Pancreas (tissue), 10 donors: ENCODE results near the gene CCDC71. TPM values are rescaled to one million over a fixed set of nuclear protein-coding genes. Genes with fewer than 3 reads are reported as not detected.

Source experiments
- ATAC-seq, 4 donors: fragments of 200-7000 bp; cut with Tn5 transposase; one replicate each; pipeline versions ENCODE4 v1.8.0 to v1.9.1; 2020; ENCODE audit warnings: mild to moderate bottlenecking in 4 of 4, moderate library complexity in 4 of 4
- DNase-seq, 6 donors: peaks; one replicate each; pipeline ENCODE4 v3.0.0-alpha.2; 2020
- FAIRE-seq: peaks from 2 replicates; lab custom pipeline; 2012; peaks lifted over from hg19 to GRCh38; lab: Jason Lieb, UNC
- H3K27ac ChIP-seq, 4 donors: fragments of 200-600 bp; sonication (generic); 1 replicate in 3 of 4; 2 replicates in 1 of 4; pipeline versions ENCODE4 v1.5.0 to v1.8.0; 2020
- H3K27me3 ChIP-seq, 4 donors: fragments of 200-600 bp; one replicate each; pipeline ENCODE4 v1.8.0; 2021
- H3K36me3 ChIP-seq, 3 donors: fragments of 200-600 bp; sonication (generic) in 1 of 3; one replicate each; pipeline versions ENCODE4 v1.5.0 to v1.8.0; 2020 to 2021
- H3K4me1 ChIP-seq, 3 donors: fragments of 200-600 bp; one replicate each; pipeline ENCODE4 v1.8.0; 2021
- H3K4me3 ChIP-seq, 4 donors: fragments of 200-600 bp; sonication (generic) in 2 of 4; one replicate each; pipeline versions ENCODE4 v1.5.0 to v1.8.0; 2020 to 2021
- H3K9me3 ChIP-seq, 4 donors: fragments of 200-600 bp; one replicate each; pipeline ENCODE4 v1.8.0; 2021
- WGBS, 2 donors: extraction: QIAGEN DNeasy Blood & Tissue Kit; methylation state at CpG; one replicate each; pipeline ENCODE4 v1.1.7; 2013; 5-methylcytosine and 5-hydroxymethylcytosine counted together
- intact Hi-C, 3 donors: fragments of 100-400 bp; cut with DNase I; formaldehyde crosslinking; loops; one replicate each; pipeline versions ENCODE4 v1.11.1 to v1.14.2; 2022
- polyA plus RNA-seq, 2 donors: library from polyadenylated mRNA; stranded (reverse); fragments of 200-250 nt; gene quantifications; one replicate each; pipeline ENCODE4 v1.2.3, GENCODE V29; 2013
- total RNA-seq, 6 donors: library from RNA; stranded (reverse); fragmentation: NEBNext Ultra II Directional in 4 of 6; extraction: Animal tissue kit (Norgen Biotek cat#: 25700) in 4 of 6; gene quantifications; one replicate each; pipeline versions ENCODE4 v1.2.1 to v1.2.4, GENCODE V29; 2021 to 2023
- TF ChIP-seq, protein P1 (sequence below), 4 donors: fragments of 200-600 bp; sonication (generic) in 3 of 4; IDR thresholded peaks; one replicate each; pipeline versions ENCODE4 v1.5.0 to v1.8.0; 2021; ENCODE audit warnings: antibody characterized with exemption in 4 of 4
- donor health status: healthy with polysubstance abuse.
- donor health status: DM: no; HTN: no; CAD: no; lungs with moderate emphysema.
- donor health status: DM: no; HTN: no; CAD: no.
- donor health status: control.
- donor health status: control.
- donor health status: Bipolar disorder and iron deficiency.
- donor health status: DM: yes; HTN: yes; CAD: no.
- donor health status: DM: no; HTN: no; CAD: no.
- donor health status: DM: no; HTN: no; CAD: no.
- donor health status: DM: yes; HTN: yes; CAD: no.

The CCDC71 gene
- total and polyA plus RNA-seq, 8 donors: 5.9 to 11.0 (median 8.3) TPM

DNA sequence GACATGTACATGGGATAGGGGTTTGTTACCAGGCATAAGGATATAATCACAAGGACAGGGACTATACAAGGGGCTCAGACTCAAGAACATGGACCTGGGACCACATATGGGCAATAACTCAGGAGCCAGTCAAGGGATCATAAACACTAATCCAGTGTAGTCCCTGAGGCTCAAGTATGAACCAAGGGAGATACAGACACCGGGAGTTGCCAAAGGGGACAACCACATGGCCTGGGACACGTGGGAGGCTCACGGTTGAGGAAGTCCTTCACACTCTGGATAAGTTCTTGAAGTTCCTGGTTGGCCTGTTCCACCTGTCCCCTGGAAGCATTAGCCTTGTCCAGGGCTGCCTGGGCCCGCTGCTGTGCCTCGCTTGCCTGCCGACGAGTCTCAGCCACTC, 43.7 kb downstream of the CCDC71 start:
- Histone ChIP-seq H3K9me3 (no peaks in the 10 kb centered on the region), H3K27me3 (no peaks in the 10 kb centered on the region), H3K4me3 (no peak overlapping the region), H3K4me1 (peaks cover 6 to 8% (median 8%) of the 10 kb centered on the region in 3 donors), H3K27ac (no peak overlapping the region), H3K36me3 (peaks cover 3 to 44% (median 10%) of the 10 kb centered on the region in 3 donors)
- DNase-seq (no peak), ATAC-seq (no peak), FAIRE-seq (no peak)
- 91 to 95% methylated on average over 7 of the region's 7 CpGs for WGBS, 2 donors
- intact Hi-C loops: no loop called here
- TF ChIP-seq, protein P1, sequence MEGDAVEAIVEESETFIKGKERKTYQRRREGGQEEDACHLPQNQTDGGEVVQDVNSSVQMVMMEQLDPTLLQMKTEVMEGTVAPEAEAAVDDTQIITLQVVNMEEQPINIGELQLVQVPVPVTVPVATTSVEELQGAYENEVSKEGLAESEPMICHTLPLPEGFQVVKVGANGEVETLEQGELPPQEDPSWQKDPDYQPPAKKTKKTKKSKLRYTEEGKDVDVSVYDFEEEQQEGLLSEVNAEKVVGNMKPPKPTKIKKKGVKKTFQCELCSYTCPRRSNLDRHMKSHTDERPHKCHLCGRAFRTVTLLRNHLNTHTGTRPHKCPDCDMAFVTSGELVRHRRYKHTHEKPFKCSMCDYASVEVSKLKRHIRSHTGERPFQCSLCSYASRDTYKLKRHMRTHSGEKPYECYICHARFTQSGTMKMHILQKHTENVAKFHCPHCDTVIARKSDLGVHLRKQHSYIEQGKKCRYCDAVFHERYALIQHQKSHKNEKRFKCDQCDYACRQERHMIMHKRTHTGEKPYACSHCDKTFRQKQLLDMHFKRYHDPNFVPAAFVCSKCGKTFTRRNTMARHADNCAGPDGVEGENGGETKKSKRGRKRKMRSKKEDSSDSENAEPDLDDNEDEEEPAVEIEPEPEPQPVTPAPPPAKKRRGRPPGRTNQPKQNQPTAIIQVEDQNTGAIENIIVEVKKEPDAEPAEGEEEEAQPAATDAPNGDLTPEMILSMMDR (IDR thresholded peaks at IDR 0.05): no peak

DNA sequence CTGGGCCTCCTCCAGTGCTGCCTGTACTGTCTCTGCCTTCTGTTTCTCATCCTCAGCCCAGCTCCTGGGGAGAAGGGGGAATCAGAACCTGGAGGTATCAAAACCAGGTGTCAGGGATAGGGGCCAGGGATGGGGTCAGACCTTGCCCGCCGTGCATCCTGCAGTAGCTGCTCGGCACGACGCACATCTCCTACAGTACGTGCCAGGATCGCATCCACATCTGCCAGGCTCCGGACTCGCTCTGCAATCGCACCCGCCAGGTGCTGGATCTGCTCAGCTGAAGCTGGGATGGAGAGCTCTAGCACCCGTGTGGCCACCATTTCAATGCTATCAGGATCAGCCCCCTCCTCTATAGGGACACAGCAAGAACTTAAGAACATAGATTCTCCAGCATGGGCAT, 44.1 kb downstream of the CCDC71 start:
- WGBS, 2 donors: 93 to 96% methylated on average over 12 of the region's 12 CpGs
- H3K36me3 ChIP-seq: peaks cover 5 to 48% (median 14%) of the 10 kb centered on the region in 3 donors
- H3K9me3 ChIP-seq: no peaks in the 10 kb centered on the region
- H3K4me1 ChIP-seq: peaks cover 6 to 8% (median 8%) of the 10 kb centered on the region in 3 donors
- DNase-seq (no peak), FAIRE-seq (no peak), ATAC-seq (no peak)
- TF ChIP-seq, protein P1 (IDR thresholded peaks at IDR 0.05): no peak
- no peak overlapping the region for H3K4me3 ChIP-seq
- intact Hi-C loops: no loop called here
- H3K27ac ChIP-seq: no peak overlapping the region
- no peaks in the 10 kb centered on the region for H3K27me3 ChIP-seq

DNA sequence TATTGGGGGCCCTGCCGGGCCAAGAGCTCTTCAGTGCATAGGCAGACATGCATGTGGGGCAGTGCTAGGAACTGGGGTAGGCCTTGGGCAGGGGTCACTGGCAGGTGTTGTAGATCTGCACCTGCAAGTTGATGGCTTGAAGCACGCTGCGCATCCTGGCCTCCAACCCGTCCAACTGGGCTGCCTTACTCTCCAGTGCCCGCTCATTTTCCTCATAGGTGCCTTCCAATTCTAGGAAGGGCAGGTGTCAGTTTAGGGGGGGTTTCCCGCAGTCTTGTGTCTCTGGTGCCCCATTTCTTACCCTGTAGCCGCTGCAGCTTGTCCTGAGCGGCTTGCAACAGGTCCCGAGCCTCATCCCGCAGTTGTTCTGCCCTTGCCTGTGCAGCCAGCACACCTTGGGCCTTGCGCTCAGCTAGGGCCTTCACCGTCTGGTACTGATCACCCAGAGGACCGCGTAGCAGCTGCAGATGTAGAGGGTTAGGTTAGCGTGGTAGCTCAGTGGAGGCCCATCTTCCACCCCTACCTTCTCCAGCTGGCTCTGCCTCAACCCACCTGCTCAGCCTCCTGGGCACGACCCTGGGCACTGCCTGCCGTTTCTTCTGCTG, 44.9 kb downstream of the CCDC71 start:
- ATAC-seq: peak in 2 of 4 donors; percentile 20 to 21
- peak overlapping the region; percentile 69 to 92 (median 88) for H3K27ac ChIP-seq
- H3K27me3 ChIP-seq: no peaks in the 10 kb centered on the region
- WGBS, 2 donors: 75 to 78% methylated on average over 17 of the region's 17 CpGs
- H3K36me3 ChIP-seq: peaks cover 13 to 56% (median 18%) of the 10 kb centered on the region in 3 donors
- TF ChIP-seq, protein P1 (IDR thresholded peaks at IDR 0.05): no peak
- H3K4me1 ChIP-seq: peaks cover 6 to 8% (median 8%) of the 10 kb centered on the region in 3 donors
- peak overlapping the region; percentile 62 to 99 (median 98) for H3K4me3 ChIP-seq
- FAIRE-seq: no peak
- no peaks in the 10 kb centered on the region for H3K9me3 ChIP-seq
- intact Hi-C loops: no loop called here
- no peak for DNase-seq

DNA sequence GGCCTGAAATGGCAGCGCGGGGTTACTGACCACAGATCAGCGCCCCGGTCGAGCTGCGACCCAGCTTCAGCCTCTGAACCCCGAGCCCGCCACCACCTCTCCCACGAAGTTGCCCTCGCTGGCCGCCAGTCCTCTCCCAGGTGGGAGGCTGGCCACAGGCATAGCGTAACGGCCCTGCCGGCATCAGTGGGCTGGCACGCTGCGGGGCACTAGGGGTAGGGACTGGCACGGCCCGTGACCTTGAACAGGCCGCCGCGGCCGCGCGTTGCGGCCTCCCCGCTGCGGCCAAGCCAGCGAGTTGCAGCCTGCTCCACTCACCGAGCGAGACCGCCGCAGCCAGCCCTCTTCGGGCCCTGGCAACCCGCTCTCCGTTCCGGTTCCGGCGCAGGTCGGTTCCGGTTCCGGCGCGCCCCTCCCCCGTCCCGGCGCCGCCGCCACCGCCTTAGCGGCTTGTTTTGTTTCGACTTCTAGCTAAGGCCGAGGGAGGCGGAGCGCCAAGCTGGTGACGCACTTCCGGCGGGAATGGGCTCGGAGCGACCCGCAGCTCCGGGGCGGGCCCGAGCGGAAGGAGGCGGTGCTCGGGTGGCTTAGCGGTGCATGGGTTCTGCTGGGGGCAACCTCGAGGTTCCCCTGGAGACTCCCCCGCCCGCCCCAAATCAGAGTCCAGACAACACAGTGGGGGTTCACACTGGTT, 45.5 kb downstream of the CCDC71 start, which contains the start of gene USP19:
TSS of gene USP19 (minus strand) at position 386 of the 694 bp plus-strand sequence. CDS start 1,678 bp downstream, outside the sequence.
- Histone ChIP-seq H3K27ac (peak within 1 kb of the TSS; percentile 69 to 92 (median 88)), H3K4me1 (peaks cover 6 to 8% (median 8%) of the 10 kb centered on the region in 3 donors), H3K9me3 (no peaks in the 10 kb centered on the region), H3K4me3 (peak within 1 kb of the TSS; percentile 62 to 99 (median 98)), H3K36me3 (peaks cover 17 to 58% (median 24%) of the 10 kb centered on the region in 3 donors), H3K27me3 (no peaks in the 10 kb centered on the region)
- 1% methylated on average over 62 to 70 of the region's 70 CpGs for whole genome bisulfite sequencing, 2 donors
- intact Hi-C loops: no loop called here
- FAIRE-seq (no peak), ATAC-seq (peak; percentile 95 to 97 (median 96)), DNase-seq (peak; percentile 93 to 97 (median 95))
- TF ChIP-seq, protein P1 (IDR thresholded peaks at IDR 0.05): no peak
